Breast epithelium (tissue), 3 donors: ENCODE measurements around the gene ISCA2.

Source experiments
- POLR2A ChIP-seq: fragments of 450-650 bp; IDR thresholded peaks from one replicate; pipeline ENCODE4 v1.6.1; 2016; ENCODE audit warnings: antibody characterized with exemption, mild to moderate bottlenecking, moderate library complexity
- TF ChIP-seq, protein P1 (sequence below), 3 donors: fragments of 450-650 bp; IDR thresholded peaks; one replicate each; pipeline ENCODE4 v1.5.1; 2016 to 2017; ENCODE audit warnings: antibody characterized with exemption in 3 of 3, mild to moderate bottlenecking in 3 of 3, moderate library complexity in 3 of 3

DNA sequence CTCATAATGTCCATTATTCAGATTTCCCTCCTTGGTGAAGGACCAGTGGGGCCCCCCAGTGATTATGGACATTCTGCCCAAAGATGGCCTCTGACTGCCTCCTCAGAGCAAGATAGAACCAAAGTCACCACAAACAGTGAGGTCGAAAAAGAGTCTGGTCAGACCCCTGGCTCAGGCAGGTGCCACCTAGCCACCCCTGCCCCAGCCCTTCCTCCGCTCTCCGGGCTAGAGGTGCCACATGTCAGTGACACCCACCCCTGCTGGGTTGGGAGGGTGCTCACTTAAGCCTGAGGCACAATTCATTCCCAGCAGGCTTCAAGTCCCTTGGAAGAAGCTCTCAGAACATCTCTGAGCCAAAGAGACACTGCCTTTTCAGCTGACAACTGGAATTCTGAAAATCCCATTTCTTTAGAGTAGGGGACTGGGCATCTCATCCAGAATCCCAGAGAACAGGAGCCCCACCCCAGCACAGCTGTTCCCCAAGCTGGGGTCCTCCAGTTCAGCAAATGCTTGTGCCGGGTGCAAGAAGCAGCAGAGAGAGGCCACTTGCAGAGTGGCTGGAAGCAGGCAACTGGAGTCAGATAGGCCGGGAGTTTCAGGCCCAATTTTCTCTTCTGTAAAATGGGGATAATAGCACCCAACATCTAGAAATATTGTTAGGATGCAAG, 50.3 kb downstream of the ISCA2 start:
- TF ChIP-seq, protein P1, sequence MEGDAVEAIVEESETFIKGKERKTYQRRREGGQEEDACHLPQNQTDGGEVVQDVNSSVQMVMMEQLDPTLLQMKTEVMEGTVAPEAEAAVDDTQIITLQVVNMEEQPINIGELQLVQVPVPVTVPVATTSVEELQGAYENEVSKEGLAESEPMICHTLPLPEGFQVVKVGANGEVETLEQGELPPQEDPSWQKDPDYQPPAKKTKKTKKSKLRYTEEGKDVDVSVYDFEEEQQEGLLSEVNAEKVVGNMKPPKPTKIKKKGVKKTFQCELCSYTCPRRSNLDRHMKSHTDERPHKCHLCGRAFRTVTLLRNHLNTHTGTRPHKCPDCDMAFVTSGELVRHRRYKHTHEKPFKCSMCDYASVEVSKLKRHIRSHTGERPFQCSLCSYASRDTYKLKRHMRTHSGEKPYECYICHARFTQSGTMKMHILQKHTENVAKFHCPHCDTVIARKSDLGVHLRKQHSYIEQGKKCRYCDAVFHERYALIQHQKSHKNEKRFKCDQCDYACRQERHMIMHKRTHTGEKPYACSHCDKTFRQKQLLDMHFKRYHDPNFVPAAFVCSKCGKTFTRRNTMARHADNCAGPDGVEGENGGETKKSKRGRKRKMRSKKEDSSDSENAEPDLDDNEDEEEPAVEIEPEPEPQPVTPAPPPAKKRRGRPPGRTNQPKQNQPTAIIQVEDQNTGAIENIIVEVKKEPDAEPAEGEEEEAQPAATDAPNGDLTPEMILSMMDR (IDR thresholded peaks at IDR 0.05): no peak
- TF ChIP-seq POLR2A: no peak
